H1 (cell line): ENCODE results near the gene SPATA19. TPM values are rescaled to one million over a fixed set of nuclear protein-coding genes. Genes with fewer than 3 reads are reported as not detected.

Experiments
- CTCF ChIA-PET: fragments of 300-600 bp; sonication (Branson Sonifier 250); formaldehyde crosslinking; loops from one replicate; lab custom pipeline; 2021; ENCODE audit not compliant: partially characterized antibody; lab: Charles Lee
- POLR2A ChIA-PET: fragments of 300-600 bp; sonication (Branson Sonifier 250); formaldehyde crosslinking; loops from one replicate; lab custom pipeline; 2021; ENCODE audit warnings: inconsistent platforms; ENCODE audit not compliant: partially characterized antibody; lab: Charles Lee
- DNase-seq, 2 experiments: peaks; one replicate each; pipeline versions ENCODE4 v3.0.0 to v3.0.0-alpha.2; 2010 to 2022; ENCODE audit warnings: low spot score in 2 of 2, low read depth in 1 of 2, mixed read lengths in 1 of 2
- FAIRE-seq: peaks from 2 replicates; lab custom pipeline; 2011; peaks lifted over from hg19 to GRCh38; lab: Jason Lieb, UNC
- H2AFZ ChIP-seq: 2 replicates; pipeline ENCODE4 v1.8.1; 2012; ENCODE audit warnings: low read length, inconsistent platforms
- H2AK5ac ChIP-seq: 2 replicates; pipeline ENCODE4 v1.6.1; 2013; ENCODE audit warnings: low read depth, low read length
- H2BK120ac ChIP-seq: replicated peaks from 2 replicates; pipeline ENCODE3; 2013; ENCODE audit warnings: low read depth, low read length, inconsistent platforms
- H2BK12ac ChIP-seq: 2 replicates; pipeline ENCODE4 v1.6.1; 2013; ENCODE audit warnings: low read depth, low read length
- H2BK15ac ChIP-seq: 2 replicates; pipeline ENCODE4 v1.6.1; 2013; ENCODE audit warnings: low read length
- H2BK20ac ChIP-seq: 2 replicates; pipeline ENCODE4 v1.6.1; 2013; ENCODE audit warnings: low read length
- H2BK5ac ChIP-seq: 2 replicates; pipeline ENCODE4 v1.6.1; 2013; ENCODE audit warnings: low read depth, low read length
- H3K14ac ChIP-seq: 2 replicates; pipeline ENCODE4 v1.6.1; 2013; ENCODE audit warnings: inconsistent platforms; ENCODE audit not compliant: insufficient read length
- H3K18ac ChIP-seq: 2 replicates; pipeline ENCODE4 v1.6.1; 2013; ENCODE audit warnings: low read length; ENCODE audit errors: extremely low read depth
- H3K23ac ChIP-seq: 2 replicates; pipeline ENCODE4 v1.6.1; 2013; ENCODE audit warnings: inconsistent platforms; ENCODE audit not compliant: insufficient read length
- H3K23me2 ChIP-seq: 2 replicates; pipeline ENCODE4 v1.6.1; 2013; ENCODE audit warnings: low read depth, low read length
- H3K27ac ChIP-seq: 2 replicates; pipeline ENCODE4 v1.6.1; 2011; ENCODE audit warnings: low read depth, low read length, inconsistent platforms
- H3K27me3 ChIP-seq, 4 experiments: replicated peaks in 1 of 4; 1 replicate in 1 of 4; 2 replicates in 3 of 4; pipeline versions ENCODE4 v1.6.1 to v1.8.1; 2011 to 2013; ENCODE audit warnings: low read length in 3 of 4, mild to moderate bottlenecking in 3 of 4, inconsistent platforms in 2 of 4, mixed read lengths in 2 of 4, moderate library complexity in 1 of 4; ENCODE audit not compliant: control insufficient read depth in 3 of 4, insufficient read depth in 3 of 4; ENCODE audit errors: extremely low read depth in 1 of 4
- H3K36me3 ChIP-seq, 4 experiments: 2 replicates each; pipeline versions ENCODE4 v1.6.1 to v1.8.1; 2011 to 2013; ENCODE audit warnings: mild to moderate bottlenecking in 4 of 4, low read length in 3 of 4, moderate library complexity in 2 of 4, control low read depth in 1 of 4, inconsistent platforms in 1 of 4; ENCODE audit not compliant: insufficient read depth in 4 of 4, control insufficient read depth in 2 of 4
- H3K4ac ChIP-seq: replicated peaks from 2 replicates; pipeline ENCODE3; 2013; ENCODE audit warnings: low read length, low read depth, mixed read lengths, inconsistent platforms; ENCODE audit not compliant: insufficient read length
- H3K4me1 ChIP-seq, 4 experiments: replicated peaks in 1 of 4; 1 replicate in 1 of 4; 2 replicates in 3 of 4; pipeline versions ENCODE4 v1.6.1 to v1.8.1; 2011 to 2013; ENCODE audit warnings: low read length in 3 of 4, inconsistent platforms in 2 of 4, mixed read lengths in 1 of 4; ENCODE audit not compliant: insufficient read depth in 4 of 4, control insufficient read depth in 3 of 4
- H3K4me2 ChIP-seq, 2 experiments: 2 replicates each; pipeline versions ENCODE4 v1.6.1 to v1.8.1; 2011 to 2013; ENCODE audit warnings: low read depth in 2 of 2, low read length in 2 of 2, control low read depth in 1 of 2, inconsistent platforms in 1 of 2, mild to moderate bottlenecking in 1 of 2; ENCODE audit not compliant: insufficient read depth in 1 of 2
- H3K4me3 ChIP-seq, 4 experiments: fragments of 200-600, 300-600 bp in 1 of 4; sonication (generic), shearing (Covaris generic), sonication (Bioruptor Twin) in 1 of 4; 2 replicates each; pipeline versions ENCODE4 v1.5.1 to v1.8.1; 2011 to 2016; ENCODE audit warnings: low read length in 4 of 4, low read depth in 3 of 4, control low read depth in 2 of 4, inconsistent platforms in 2 of 4, mild to moderate bottlenecking in 2 of 4, mixed read lengths in 1 of 4, moderate library complexity in 1 of 4; ENCODE audit not compliant: insufficient read depth in 2 of 4; ENCODE audit errors: extremely low read depth in 1 of 4
- H3K56ac ChIP-seq: replicated peaks from 2 replicates; pipeline ENCODE3; 2013; ENCODE audit warnings: low read depth, mild to moderate bottlenecking, mixed read lengths, low read length, inconsistent platforms; ENCODE audit not compliant: insufficient read length
- H3K79me1 ChIP-seq: 2 replicates; pipeline ENCODE4 v1.6.1; 2013; ENCODE audit warnings: low read depth, low read length, control low read depth
- H3K79me2 ChIP-seq, 2 experiments: 2 replicates each; pipeline versions ENCODE4 v1.6.1 to v1.8.1; 2012 to 2013; ENCODE audit warnings: low read length in 2 of 2, mild to moderate bottlenecking in 2 of 2, inconsistent platforms in 1 of 2; ENCODE audit not compliant: insufficient read depth in 2 of 2, control insufficient read depth in 1 of 2
- H3K9ac ChIP-seq, 4 experiments: replicated peaks in 1 of 4; 1 replicate in 1 of 4; 2 replicates in 3 of 4; pipeline versions ENCODE4 v1.6.1 to v1.8.1; 2011 to 2013; ENCODE audit warnings: low read depth in 3 of 4, low read length in 3 of 4, control low read depth in 2 of 4, mild to moderate bottlenecking in 2 of 4, moderate library complexity in 2 of 4, inconsistent platforms in 1 of 4; ENCODE audit errors: extremely low read depth in 1 of 4
- H3K9me3 ChIP-seq, 2 experiments: 2 replicates each; pipeline versions ENCODE4 v1.6.1 to v1.8.1; 2012 to 2013; ENCODE audit warnings: mild to moderate bottlenecking in 2 of 2, moderate library complexity in 2 of 2, control low read depth in 1 of 2, inconsistent platforms in 1 of 2, low read depth in 1 of 2, low read length in 1 of 2, mixed read lengths in 1 of 2; ENCODE audit not compliant: insufficient read depth in 2 of 2
- H4K20me1 ChIP-seq, 2 experiments: replicated peaks in 1 of 2; 2 replicates each; pipeline versions ENCODE3 to v1.8.1; 2011 to 2013; ENCODE audit warnings: inconsistent platforms in 2 of 2, low read length in 2 of 2, mild to moderate bottlenecking in 1 of 2; ENCODE audit not compliant: insufficient read depth in 2 of 2, control insufficient read depth in 1 of 2
- H4K5ac ChIP-seq: 2 replicates; pipeline ENCODE4 v1.6.1; 2013; ENCODE audit warnings: low read length, low read depth, mixed read lengths, inconsistent platforms; ENCODE audit not compliant: insufficient read length
- H4K8ac ChIP-seq: 2 replicates; pipeline ENCODE4 v1.8.0; 2013; ENCODE audit warnings: mild to moderate bottlenecking, moderate library complexity, low read length, inconsistent platforms; ENCODE audit not compliant: insufficient read depth; ENCODE audit errors: extremely low read depth
- H4K91ac ChIP-seq: replicated peaks from 2 replicates; pipeline ENCODE3; 2013; ENCODE audit warnings: low read length, mixed read lengths, inconsistent platforms; ENCODE audit not compliant: insufficient read length
- BACH1 ChIP-seq: IDR thresholded peaks from 2 replicates; pipeline ENCODE4 v1.6.1; 2012; ENCODE audit warnings: low read length, improper control_type of control experiment
- BCL11A ChIP-seq, 2 experiments: IDR thresholded peaks; one replicate each; pipeline ENCODE4 v1.6.1; 2011; ENCODE audit warnings: low read depth in 2 of 2, low read length in 2 of 2, mild to moderate bottlenecking in 2 of 2
- CBX8 ChIP-seq: fragments of 300-800, 300-1000 bp; sonication (generic); IDR thresholded peaks from 2 replicates; pipeline ENCODE4 v1.7.1; 2016; ENCODE audit warnings: low read depth, low read length, borderline replicate concordance
- CEBPB ChIP-seq: IDR thresholded peaks from 2 replicates; pipeline ENCODE4 v1.6.1; 2012; ENCODE audit warnings: low read depth, low read length
- CHD1 ChIP-seq: IDR thresholded peaks from 2 replicates; pipeline ENCODE4 v1.6.1; 2012; ENCODE audit warnings: low read depth, low read length, improper control_type of control experiment
- CTBP2 ChIP-seq: IDR thresholded peaks from 2 replicates; pipeline ENCODE4 v1.7.0; 2011; ENCODE audit warnings: borderline replicate concordance, mild to moderate bottlenecking, moderate library complexity, mixed read lengths, low read length; ENCODE audit not compliant: insufficient read depth, insufficient read length
- KDM4A ChIP-seq: IDR thresholded peaks from one replicate; pipeline ENCODE4 v1.7.1; 2012; ENCODE audit warnings: low read depth, mild to moderate bottlenecking, moderate library complexity, low read length, inconsistent platforms; ENCODE audit not compliant: severe bottlenecking
- MAFK ChIP-seq: IDR thresholded peaks from 2 replicates; pipeline ENCODE4 v1.6.1; 2012; ENCODE audit warnings: low read depth, mild to moderate bottlenecking, improper control_type of control experiment, low read length
- PHF8 ChIP-seq: fragments of 200-600 bp; sonication (generic); conservative IDR thresholded peaks from 2 replicates; pipeline ENCODE4 v1.7.1; 2012; ENCODE audit warnings: low read depth, mild to moderate bottlenecking, inconsistent platforms, low read length, moderate library complexity
- POU5F1 ChIP-seq: IDR thresholded peaks from 2 replicates; pipeline ENCODE4 v1.6.1; 2011; ENCODE audit warnings: low read depth, mild to moderate bottlenecking, low read length, moderate library complexity
- RAD21 ChIP-seq, 2 experiments: IDR thresholded peaks in 1 of 2; conservative IDR thresholded peaks in 1 of 2; 2 replicates each; pipeline ENCODE4 v1.6.1; 2011; ENCODE audit warnings: low read depth in 2 of 2, low read length in 2 of 2, improper control_type of control experiment in 1 of 2, inconsistent platforms in 1 of 2, mild to moderate bottlenecking in 1 of 2, moderate library complexity in 1 of 2
- RXRA ChIP-seq: IDR thresholded peaks from 2 replicates; pipeline ENCODE4 v1.6.1; 2011; ENCODE audit warnings: low read depth, mild to moderate bottlenecking, low read length, moderate library complexity; ENCODE audit not compliant: insufficient read depth
- SIX5 ChIP-seq: IDR thresholded peaks from 2 replicates; pipeline ENCODE4 v1.6.1; 2011; ENCODE audit warnings: mild to moderate bottlenecking, low read depth, low read length
- TAF1 ChIP-seq: IDR thresholded peaks from 2 replicates; pipeline ENCODE4 v1.6.1; 2011; ENCODE audit warnings: mild to moderate bottlenecking, low read depth, low read length
- TBP ChIP-seq: IDR thresholded peaks from 2 replicates; pipeline ENCODE4 v1.6.1; 2011; ENCODE audit warnings: low read depth, low read length, improper control_type of control experiment
- whole genome bisulfite sequencing, 2 experiments: shearing (Covaris generic) in 1 of 2; methylation state at CpG; one replicate each; pipeline versions ENCODE4 v1.1.6 to v1.1.7; 2013 to 2015; ENCODE audit warnings: low lambda C conversion rate in 2 of 2, mixed read lengths in 2 of 2, inconsistent platforms in 1 of 2, low coverage in 1 of 2, missing lambda C conversion rate in 1 of 2; ENCODE audit not compliant: insufficient replicate concordance in 2 of 2, insufficient coverage in 1 of 2, insufficient read length in 1 of 2; ENCODE audit errors: extremely low coverage in 1 of 2, missing lambda C conversion rate in 1 of 2; 5-methylcytosine and 5-hydroxymethylcytosine counted together
- polyA plus RNA-seq, 7 experiments: library from polyadenylated mRNA; depleted of rRNA in 3 of 7; stranded (reverse) in 5 of 7; unstranded in 2 of 7; fragments of >200 nt in 5 of 7; fragments of 200-250 nt in 2 of 7; gene quantifications; 1 replicate in 5 of 7; 2 replicates in 1 of 7; 4 replicates in 1 of 7; pipeline versions ENCODE4 v1.2.1 to v1.2.3, GENCODE V29; 2011 to 2013; ENCODE audit warnings: missing spikeins in 2 of 7, mixed read lengths in 2 of 7
- total RNA-seq: library from RNA; stranded (reverse); fragmentation: NEBNext Ultra II Directional; extraction: Animal tissue kit (Norgen Biotek cat#: 25700); gene quantifications from 2 replicates; pipeline ENCODE4 v1.2.1, GENCODE V29; 2021

SPATA19 gene
- total and polyA plus RNA-seq, 2 of the 8 experiments (the other 6 are each of a cell fraction or from before 2014, with no cell fraction given): not detected

DNA sequence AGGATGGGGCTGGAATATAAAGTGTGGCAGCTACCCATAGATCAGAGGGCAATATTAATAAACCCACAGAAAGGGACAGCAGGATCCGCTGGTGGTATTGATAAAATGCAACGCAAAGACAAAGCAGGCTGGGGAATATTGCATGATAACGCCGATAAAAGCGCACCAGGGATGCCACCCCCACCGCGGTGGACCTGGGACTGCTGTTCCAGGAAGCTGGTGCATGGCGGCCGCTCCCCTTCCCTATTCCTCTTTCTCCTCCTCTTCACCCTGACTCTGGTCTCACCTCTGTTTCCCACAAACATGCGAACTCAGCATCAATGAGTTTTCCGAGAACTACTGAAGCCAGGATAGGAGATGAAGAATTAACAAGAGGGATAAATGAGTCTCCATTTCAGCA is 20.2 kb downstream of the SPATA19 start:
- Histone ChIP-seq H2BK20ac (no peak overlapping the region), H4K20me1 (no peaks in the 10 kb centered on the region), H2AFZ (no peak overlapping the region), H3K14ac (no peak overlapping the region), H3K36me3 (no peaks in the 10 kb centered on the region), H3K27me3 (no peaks in the 10 kb centered on the region; a peak in 1 of 7 replicates), H2BK15ac (no peak overlapping the region), H3K4me2 (no peak overlapping the region), H3K79me2 (no peaks in the 10 kb centered on the region), H2BK120ac (no peak overlapping the region), H4K91ac (no peak overlapping the region), H2AK5ac (no peak overlapping the region), H3K27ac (no peak overlapping the region), H3K79me1 (no peaks in the 10 kb centered on the region), H3K56ac (no peak overlapping the region), H3K18ac (no peak overlapping the region), H3K23me2 (no peaks in the 10 kb centered on the region; the same call in 1 of the 2 replicates), H3K4me3 (no peak overlapping the region), H3K4ac (no peak overlapping the region), H3K4me1 (peaks cover 0 to 2% (median 0%) of the 10 kb centered on the region in 4 experiments; a peak in 1 of 7 replicates), H3K9ac (no peak overlapping the region), H4K5ac (no peak overlapping the region), H3K9me3 (no peaks in the 10 kb centered on the region), H2BK5ac (no peak overlapping the region), H2BK12ac (no peak overlapping the region), H3K23ac (no peak overlapping the region), H4K8ac (no peak overlapping the region)
- no peak for FAIRE-seq
- ChIA-PET CTCF (interaction anchor here (0.6 to 2.7 kb wide), 11 partner anchors 10 to 754 kb away, joined by 3 to 16 read pairs (median 4); no protein-coding TSS in a partner anchor), POLR2A (no interaction called here)
- 88% methylated on average over 11 of the region's 11 CpGs; no CpG with 5 or more reads in 1 of the 2 experiments for WGBS, 2 experiments
- peak in 1 of 2 experiments; percentile 22 for DNase-seq
- no peak for TF ChIP-seq TAF1
- no peak for TF ChIP-seq TBP
- no peak for TF ChIP-seq KDM4A
- no peak for TF ChIP-seq RAD21 (IDR thresholded peaks at IDR 0.05 in 1 of 2, conservative IDR thresholded peaks at IDR 0.05 in 1 of 2; ENCODE audit: low read depth in 2 of 2, low read length in 2 of 2)
- TF ChIP-seq CEBPB: no peak
- no peak for TF ChIP-seq SIX5
- TF ChIP-seq BCL11A (IDR thresholded peaks at IDR 0.05; ENCODE audit: low read depth in 2 of 2, low read length in 2 of 2): no peak
- no peak for TF ChIP-seq MAFK
- TF ChIP-seq BACH1: no peak
- TF ChIP-seq CTBP2: no peak
- no peak for TF ChIP-seq CBX8
- TF ChIP-seq RXRA: no peak
- no peak for TF ChIP-seq POU5F1
- no peak for TF ChIP-seq PHF8
- TF ChIP-seq CHD1: no peak
